Subcutaneous abdominal adipose tissue (tissue), 5 donors: ENCODE measurements around the gene GNPAT.

Source experiments
- H3K27ac ChIP-seq: one replicate; pipeline ENCODE4 v1.7.0; 2013; ENCODE audit warnings: low read depth, mild to moderate bottlenecking, inconsistent platforms, low read length, moderate library complexity
- H3K27me3 ChIP-seq, 5 donors: one replicate each; pipeline ENCODE4 v1.7.0; 2013; ENCODE audit warnings: low read length in 5 of 5, inconsistent platforms in 1 of 5; ENCODE audit not compliant: control insufficient read depth in 5 of 5, insufficient read depth in 4 of 5
- H3K36me3 ChIP-seq, 5 donors: one replicate each; pipeline ENCODE4 v1.7.0; 2013; ENCODE audit warnings: low read length in 5 of 5; ENCODE audit not compliant: control insufficient read depth in 5 of 5, insufficient read depth in 5 of 5
- H3K4me1 ChIP-seq, 5 donors: one replicate each; pipeline ENCODE4 v1.7.0; 2013; ENCODE audit warnings: low read length in 5 of 5, mild to moderate bottlenecking in 3 of 5, moderate library complexity in 1 of 5; ENCODE audit not compliant: control insufficient read depth in 5 of 5, insufficient read depth in 5 of 5
- H3K4me3 ChIP-seq, 5 donors: one replicate each; pipeline ENCODE4 v1.7.0; 2013; ENCODE audit warnings: low read length in 5 of 5, low read depth in 1 of 5
- H3K9ac ChIP-seq, 5 donors: one replicate each; pipeline ENCODE4 v1.7.0; 2013; ENCODE audit warnings: low read length in 5 of 5, mild to moderate bottlenecking in 4 of 5, moderate library complexity in 3 of 5
- H3K9me3 ChIP-seq, 5 donors: one replicate each; pipeline ENCODE4 v1.7.0; 2013; ENCODE audit warnings: low read length in 5 of 5; ENCODE audit not compliant: control insufficient read depth in 5 of 5
- donor health status: healthy.
- donor health status: healthy.
- donor health status: healthy.
- donor health status: healthy.
- donor health status: healthy.

GNPAT gene

GRCh38 chr1:231226156-231226555 is 14.9 kb upstream of the GNPAT start:
- no peaks in the 10 kb centered on the region for H3K4me1 ChIP-seq
- H3K9ac ChIP-seq, result no peak overlapping the region
- H3K4me3 ChIP-seq, result no peak overlapping the region
- no peak overlapping the region for H3K27ac ChIP-seq
- H3K9me3 ChIP-seq, result no peaks in the 10 kb centered on the region
- peaks cover 25 to 74% (median 50%) of the 10 kb centered on the region in 5 donors for H3K36me3 ChIP-seq
- no peaks in the 10 kb centered on the region for H3K27me3 ChIP-seq

GRCh38 chr1:231231511-231231910 is 9.5 kb upstream of the GNPAT start:
- Histone ChIP-seq H3K9ac (no peak overlapping the region), H3K4me3 (no peak overlapping the region), H3K4me1 (peaks cover 0 to 9% (median 8%) of the 10 kb centered on the region in 5 donors), H3K36me3 (peaks cover 11 to 43% (median 20%) of the 10 kb centered on the region in 5 donors), H3K9me3 (no peaks in the 10 kb centered on the region), H3K27me3 (no peaks in the 10 kb centered on the region), H3K27ac (no peak overlapping the region)

- Histone ChIP-seq H3K27me3 (no peaks in the 10 kb centered on the region), H3K9me3 (no peaks in the 10 kb centered on the region), H3K36me3 (peaks cover 3 to 36% (median 11%) of the 10 kb centered on the region in 5 donors), H3K4me1 (peaks cover 0 to 23% (median 23%) of the 10 kb centered on the region in 5 donors), H3K9ac (no peak overlapping the region), H3K4me3 (no peak overlapping the region), H3K27ac (no peak overlapping the region)
Measured at GRCh38 chr1:231232870-231233734, 7.9 kb upstream of the GNPAT start.

GRCh38 chr1:231233735-231234417 is 7.1 kb upstream of the GNPAT start:
- H3K9ac ChIP-seq, result no peak overlapping the region
- no peak overlapping the region for H3K4me3 ChIP-seq
- H3K27me3 ChIP-seq, result no peaks in the 10 kb centered on the region
- no peak overlapping the region for H3K27ac ChIP-seq
- H3K9me3 ChIP-seq, result no peaks in the 10 kb centered on the region
- peaks cover 0 to 31% (median 30%) of the 10 kb centered on the region in 5 donors for H3K4me1 ChIP-seq
- H3K36me3 ChIP-seq, result peaks cover 6 to 39% (median 16%) of the 10 kb centered on the region in 5 donors

- Histone ChIP-seq H3K27ac (no peak overlapping the region), H3K36me3 (peaks cover 3 to 35% (median 16%) of the 10 kb centered on the region in 5 donors), H3K9ac (no peak overlapping the region)
Measured at GRCh38 chr1:231234506-231234905, 6.5 kb upstream of the GNPAT start.

GRCh38 chr1:231235526-231236207 is 5.3 kb upstream of the GNPAT start:
- H3K9ac ChIP-seq, result no peak overlapping the region
- no peaks in the 10 kb centered on the region for H3K9me3 ChIP-seq
- peaks cover 0 to 49% (median 43%) of the 10 kb centered on the region in 5 donors for H3K4me1 ChIP-seq
- no peak overlapping the region for H3K4me3 ChIP-seq
- H3K27ac ChIP-seq, result peak overlapping the region; percentile 0
- H3K27me3 ChIP-seq, result no peaks in the 10 kb centered on the region
- H3K36me3 ChIP-seq, result peaks cover 3 to 30% (median 15%) of the 10 kb centered on the region in 5 donors

More at GRCh38 chr1:231234506-231234905, 6.5 kb upstream of the GNPAT start:
- H3K4me1 ChIP-seq, result peaks cover 0 to 37% (median 31%) of the 10 kb centered on the region in 5 donors
- no peaks in the 10 kb centered on the region for H3K9me3 ChIP-seq
- no peak overlapping the region for H3K4me3 ChIP-seq
- no peaks in the 10 kb centered on the region for H3K27me3 ChIP-seq

GRCh38 chr1:231236208-231236591 is 4.8 kb upstream of the GNPAT start:
- Histone ChIP-seq H3K9me3 (no peaks in the 10 kb centered on the region), H3K36me3 (peaks cover 2 to 26% (median 14%) of the 10 kb centered on the region in 5 donors), H3K9ac (no peak overlapping the region), H3K27ac (peak overlapping the region; percentile 0), H3K27me3 (no peaks in the 10 kb centered on the region), H3K4me3 (no peak overlapping the region), H3K4me1 (peaks cover 0 to 50% (median 45%) of the 10 kb centered on the region in 5 donors)

- Histone ChIP-seq H3K27me3 (no peaks in the 10 kb centered on the region), H3K4me3 (no peak overlapping the region), H3K9me3 (no peaks in the 10 kb centered on the region), H3K36me3 (peaks cover 2 to 21% (median 14%) of the 10 kb centered on the region in 5 donors), H3K27ac (peak overlapping the region; percentile 0), H3K9ac (no peak overlapping the region), H3K4me1 (peaks cover 0 to 56% (median 51%) of the 10 kb centered on the region in 5 donors)
Measured at GRCh38 chr1:231236938-231237337, 4.1 kb upstream of the GNPAT start.

GRCh38 chr1:231238298-231238697 is 2.7 kb upstream of the GNPAT start:
- Histone ChIP-seq H3K9ac (no peak overlapping the region), H3K4me1 (peaks cover 2 to 69% (median 62%) of the 10 kb centered on the region in 5 donors), H3K27ac (no peak overlapping the region), H3K36me3 (peaks cover 0 to 21% (median 14%) of the 10 kb centered on the region in 5 donors), H3K4me3 (no peak overlapping the region), H3K9me3 (no peaks in the 10 kb centered on the region), H3K27me3 (no peaks in the 10 kb centered on the region)
